NOMO-1 treated with DMSO at 0.1 percent for 48 hours (cell line): Measurements from ENCODE around the gene BCR.

ENCODE experiments used
- DNase-seq: peaks from one replicate; lab custom pipeline; 2025; ENCODE audit not compliant: unreplicated experiment; lab: John Stamatoyannopoulos, UW

The BCR gene

DNA sequence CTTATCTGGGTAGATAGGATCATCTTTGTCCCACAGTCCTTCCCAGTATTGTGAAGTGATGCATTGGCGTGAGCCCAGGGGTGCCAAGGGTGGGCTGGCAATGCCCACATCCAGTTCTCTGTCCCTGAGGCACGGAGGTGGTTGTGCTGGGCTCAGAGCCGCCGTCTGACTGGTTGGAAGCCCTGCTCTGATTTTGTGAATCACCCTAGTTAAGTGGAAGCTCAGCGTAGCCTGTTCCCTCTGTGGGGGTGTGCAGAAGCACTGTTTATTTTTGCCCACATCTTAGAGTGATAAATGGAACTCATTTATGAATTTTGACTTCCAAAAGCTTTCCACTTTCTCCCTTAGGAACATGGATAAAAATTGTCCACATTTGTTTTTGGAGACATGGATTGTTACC is 13.6 kb downstream of the BCR start:
- no peak for DNase-seq

DNA sequence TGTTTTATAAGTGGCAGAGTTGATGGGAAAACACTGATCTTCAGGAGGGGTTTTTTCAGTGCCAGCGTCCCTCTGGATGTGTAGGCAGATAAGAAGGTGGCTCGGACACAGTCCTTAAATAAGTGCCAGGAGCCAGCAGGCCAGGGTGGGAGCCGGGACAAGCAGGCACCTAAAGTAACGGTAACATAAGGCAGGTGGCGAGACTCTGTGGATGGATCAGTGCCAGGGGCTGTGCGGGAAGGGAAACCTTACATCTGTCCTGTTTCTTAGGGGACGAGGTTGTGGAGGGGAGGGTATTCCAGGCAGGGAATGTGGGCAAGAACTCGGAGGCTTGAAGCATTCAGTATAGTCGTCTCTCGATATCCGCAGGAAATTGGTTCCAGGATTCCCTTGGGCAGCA is 15.9 kb downstream of the BCR start:
- no peak for DNase-seq

DNA sequence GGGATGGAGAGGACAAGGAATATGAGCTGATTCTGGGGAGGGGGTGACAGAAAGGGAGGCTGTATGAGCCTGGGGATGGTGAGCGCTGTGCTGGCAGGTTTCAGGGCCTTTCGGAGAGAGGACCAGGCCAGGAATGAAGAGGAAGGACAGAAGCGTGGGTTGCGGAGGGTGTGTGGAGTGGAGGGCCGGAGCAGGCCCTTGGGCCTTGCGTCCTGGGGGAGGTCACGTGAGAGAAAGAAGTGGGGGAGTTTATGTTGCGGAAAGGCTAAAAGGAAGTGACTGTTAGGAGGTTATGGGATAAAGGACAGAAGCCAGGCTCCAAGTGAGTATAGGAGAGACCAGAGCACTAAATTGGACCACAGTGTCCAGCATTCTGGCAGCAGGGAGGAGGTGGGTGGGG is 17.5 kb downstream of the BCR start:
- no peak for DNase-seq

DNA sequence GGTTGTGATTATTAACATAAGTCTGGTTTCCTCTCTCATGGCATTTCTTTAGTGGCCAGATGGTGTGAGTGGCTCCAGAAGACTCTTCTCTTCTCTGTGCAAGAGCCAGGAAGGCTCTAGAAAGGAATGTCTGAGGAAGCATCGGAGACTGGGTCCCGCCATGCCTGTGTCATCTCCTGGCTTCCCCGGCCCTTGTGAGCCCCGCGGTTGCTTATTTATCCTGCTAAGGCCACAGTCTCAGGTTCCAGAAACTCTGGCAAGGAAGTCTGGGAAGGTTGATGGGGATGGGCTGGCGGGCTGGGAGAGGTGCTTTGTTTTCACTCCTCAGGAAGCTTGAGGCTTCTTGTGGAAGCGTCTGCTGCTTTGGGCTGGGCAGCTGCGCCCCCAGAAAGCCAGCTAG is 18.9 kb downstream of the BCR start:
- no peak for DNase-seq

DNA sequence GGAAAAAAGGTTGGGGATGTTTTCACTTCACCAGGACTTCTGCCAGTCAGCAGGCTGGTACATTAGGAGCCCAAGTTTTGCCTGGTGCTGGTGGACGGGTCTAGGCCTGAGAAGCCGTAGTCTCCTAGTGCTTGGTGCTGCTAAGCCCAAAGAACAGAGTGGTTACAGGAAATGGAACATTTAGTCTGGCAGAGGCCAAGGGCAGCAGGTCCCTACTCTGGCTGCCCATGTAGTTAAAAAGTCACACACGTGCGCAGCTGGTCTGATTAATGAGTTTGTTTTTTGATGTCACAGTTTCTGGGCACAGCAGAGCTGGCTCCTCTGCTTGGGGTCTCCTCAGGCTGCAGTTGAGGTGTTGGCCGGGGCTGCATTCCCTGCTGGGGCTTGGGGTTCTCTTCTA is 20.6 kb downstream of the BCR start:
- no peak for DNase-seq

DNA sequence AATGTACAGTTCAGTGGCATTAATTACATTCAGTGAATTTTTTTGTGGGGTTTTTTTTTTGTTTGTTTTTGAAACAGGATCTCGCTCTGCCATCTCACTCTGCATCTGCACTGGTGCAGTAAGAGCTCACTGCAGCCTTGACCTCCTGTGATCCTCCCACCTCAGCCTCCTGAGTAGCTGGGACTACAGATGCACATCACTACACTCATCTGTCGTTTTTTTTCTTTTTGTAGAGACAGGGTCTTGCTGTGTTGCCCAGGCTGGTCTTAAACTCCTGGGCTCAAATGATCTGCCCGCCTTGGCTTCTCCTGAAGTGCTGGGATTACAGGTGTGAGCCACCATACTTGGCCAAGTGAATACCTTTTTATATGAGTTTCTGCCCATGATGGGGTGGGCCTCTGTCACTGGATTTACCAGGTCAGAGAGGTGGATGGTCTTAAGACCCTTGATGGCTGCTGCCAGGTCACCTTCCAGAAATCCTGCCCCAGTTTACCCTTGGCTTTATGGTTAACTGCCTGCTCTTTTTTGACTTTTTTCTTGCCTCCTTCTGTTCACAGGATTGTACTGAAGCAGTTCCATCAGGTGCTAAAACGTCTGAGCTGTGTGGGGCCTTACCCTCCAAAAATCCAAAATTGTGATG is 22.6 kb downstream of the BCR start:
- DNase-seq, result no peak

DNA sequence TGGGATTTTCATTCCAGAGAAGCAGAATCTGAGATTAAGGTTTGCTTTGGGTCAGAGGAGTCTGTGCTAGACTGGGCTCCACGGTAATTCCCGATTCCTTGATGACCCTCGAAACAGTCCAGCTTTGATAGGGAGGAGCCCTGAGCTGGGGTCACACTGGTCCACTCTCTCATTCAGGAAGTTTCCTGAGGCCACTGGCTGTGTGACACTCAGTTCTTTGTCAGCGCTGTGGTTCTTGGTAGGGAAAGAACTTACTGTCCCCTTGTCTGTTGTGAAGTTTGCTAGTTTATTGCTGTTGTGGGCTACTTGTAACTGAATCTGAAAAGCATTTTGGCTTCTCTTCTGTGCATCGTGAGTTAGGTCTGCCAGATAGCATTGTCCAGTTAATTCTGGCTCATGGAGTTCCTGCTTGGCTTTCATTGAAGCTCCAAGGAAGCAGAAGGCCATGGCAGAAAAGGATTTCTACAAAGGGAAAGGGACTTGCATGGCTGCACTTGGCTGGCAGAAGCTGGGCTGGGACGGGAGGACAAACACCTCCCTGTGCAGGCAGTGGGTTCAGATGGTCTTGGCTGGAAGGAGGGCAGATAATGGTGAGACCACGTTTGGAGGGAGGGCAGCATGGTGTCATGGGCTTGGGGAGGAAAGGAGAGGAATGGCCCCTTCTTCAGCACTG is 23.3 kb downstream of the BCR start:
- no peak for DNase-seq

DNA sequence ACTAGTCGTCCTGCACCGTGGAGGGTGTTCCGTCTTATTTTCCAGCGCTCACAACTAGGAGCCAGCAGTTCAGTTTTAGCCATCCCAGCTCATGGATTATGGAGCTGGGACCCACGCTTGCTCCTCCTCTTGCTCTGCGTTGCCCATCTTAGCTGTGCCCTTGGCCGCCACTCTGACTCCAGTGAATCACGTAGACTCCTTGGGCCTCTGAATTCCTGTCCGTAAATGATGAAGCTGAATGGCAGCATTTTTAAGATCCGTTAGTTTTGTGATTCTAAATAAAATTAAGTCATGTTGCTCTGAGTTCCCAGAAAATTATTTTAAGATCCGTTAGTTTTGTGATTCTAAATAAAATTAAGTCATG is 23.8 kb downstream of the BCR start:
- DNase-seq, result no peak

DNA sequence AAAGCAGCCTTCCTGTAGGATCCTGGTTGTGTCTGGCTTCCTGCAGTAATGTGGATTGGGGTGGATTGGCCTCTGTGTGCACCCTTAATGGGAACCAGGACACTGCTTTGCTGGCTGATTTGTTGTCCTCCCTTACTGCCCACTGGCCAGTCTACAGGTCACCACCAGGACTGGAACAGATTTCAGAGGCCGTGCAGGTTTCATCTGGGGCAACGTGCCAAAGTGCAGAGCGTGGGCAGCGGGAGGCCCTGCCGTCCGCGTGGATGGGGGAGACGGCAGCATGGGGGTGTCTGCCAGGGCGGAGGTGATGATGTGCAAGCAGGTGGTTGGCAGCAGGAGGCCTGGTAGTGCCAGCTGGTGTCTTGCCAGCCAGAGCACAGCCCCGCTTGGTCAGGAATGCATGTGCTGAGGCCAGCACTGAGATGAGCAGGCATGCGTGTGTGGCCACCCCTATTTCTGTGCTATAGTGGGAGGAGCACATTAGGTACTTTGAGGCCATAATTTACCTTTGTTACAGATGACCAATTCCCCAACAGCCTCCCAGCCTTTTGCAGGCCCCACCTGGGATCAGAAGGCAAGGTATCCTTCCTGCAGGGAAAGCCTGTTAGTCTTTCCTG is 24.3 kb downstream of the BCR start:
- no peak for DNase-seq

DNA sequence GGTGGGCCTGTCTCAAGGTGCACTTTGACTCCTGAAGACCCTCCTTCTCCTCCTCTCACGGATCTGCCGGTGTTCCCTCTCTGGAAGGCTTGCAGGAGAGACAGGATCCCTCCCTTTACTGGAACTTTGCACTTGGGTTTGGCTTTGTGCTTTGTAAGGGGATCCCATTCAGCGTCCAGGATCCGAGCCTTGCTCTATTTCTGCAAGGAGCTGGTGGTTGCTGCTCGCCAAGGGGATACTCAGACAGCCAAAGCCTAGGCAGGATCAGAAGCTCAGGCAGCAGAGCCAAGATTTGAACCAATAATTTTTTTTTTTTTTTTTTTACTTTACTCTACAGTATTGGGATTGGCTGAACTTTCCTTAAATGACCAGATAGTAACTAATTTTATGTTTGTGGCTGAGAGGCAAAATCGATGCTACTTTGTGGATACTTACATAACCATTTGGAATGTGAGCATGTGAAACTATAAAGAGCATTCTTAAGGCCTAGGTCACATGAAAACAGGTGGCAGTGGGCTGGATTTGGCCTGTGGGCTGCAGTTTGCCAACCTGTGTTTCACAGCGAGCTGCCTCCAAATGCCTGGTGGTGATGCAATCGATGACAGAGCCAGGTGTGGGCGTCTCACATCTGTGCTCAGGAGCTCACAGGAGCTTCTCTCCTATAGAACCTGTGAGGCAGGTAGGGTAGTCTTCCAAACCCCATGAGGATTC is 25.2 kb downstream of the BCR start:
- no peak for DNase-seq

DNA sequence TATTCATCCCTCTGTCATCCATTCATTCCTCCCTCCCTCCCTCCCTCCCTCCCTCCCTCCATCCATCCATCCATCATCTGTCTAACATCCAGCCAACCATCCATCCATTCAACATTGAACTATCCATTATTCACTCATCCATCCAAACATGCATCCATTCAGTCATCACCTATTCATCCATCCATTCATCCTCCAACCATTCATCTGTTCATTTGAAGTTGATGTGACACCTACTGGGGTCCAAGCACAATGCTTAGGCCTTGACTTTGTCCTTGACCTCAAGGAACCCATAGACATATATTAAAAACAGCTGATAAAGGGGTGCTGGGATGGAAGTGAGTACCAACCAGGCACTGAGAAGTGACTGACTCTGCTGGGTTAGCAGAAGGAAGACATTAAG is 26.6 kb downstream of the BCR start:
- no peak for DNase-seq

DNA sequence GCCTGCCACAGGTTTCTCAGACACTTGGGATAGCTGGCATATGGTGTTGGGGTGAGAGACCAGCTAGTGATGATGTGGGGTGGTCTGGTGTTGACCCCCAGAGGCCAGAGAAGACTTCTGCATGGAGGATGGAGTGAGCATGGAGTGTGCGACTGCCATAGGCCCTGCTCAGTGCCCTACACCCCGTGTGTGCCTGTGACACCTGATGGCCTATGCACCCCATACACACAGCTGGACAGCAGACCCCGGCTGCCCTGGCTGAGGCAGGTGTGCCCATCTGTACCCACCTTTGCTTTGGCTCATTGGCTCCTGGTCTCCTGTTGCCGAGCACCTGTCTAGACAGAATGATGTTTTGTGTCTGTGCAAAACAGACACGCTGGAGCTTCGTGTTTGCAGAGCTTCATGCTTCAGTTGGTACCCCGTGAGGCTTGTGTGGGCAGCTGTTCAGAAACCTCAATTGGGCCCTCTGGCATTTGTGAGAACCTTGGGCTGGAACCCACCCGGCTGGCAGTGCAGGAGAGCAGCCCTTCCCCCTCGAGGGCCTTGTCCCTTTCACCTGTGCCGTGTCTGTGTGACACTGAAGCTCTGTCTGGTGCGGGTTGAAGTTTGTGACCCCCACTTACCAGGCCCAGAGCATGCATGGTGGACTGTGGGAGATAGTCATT is 27.6 kb downstream of the BCR start:
- no peak for DNase-seq

DNA sequence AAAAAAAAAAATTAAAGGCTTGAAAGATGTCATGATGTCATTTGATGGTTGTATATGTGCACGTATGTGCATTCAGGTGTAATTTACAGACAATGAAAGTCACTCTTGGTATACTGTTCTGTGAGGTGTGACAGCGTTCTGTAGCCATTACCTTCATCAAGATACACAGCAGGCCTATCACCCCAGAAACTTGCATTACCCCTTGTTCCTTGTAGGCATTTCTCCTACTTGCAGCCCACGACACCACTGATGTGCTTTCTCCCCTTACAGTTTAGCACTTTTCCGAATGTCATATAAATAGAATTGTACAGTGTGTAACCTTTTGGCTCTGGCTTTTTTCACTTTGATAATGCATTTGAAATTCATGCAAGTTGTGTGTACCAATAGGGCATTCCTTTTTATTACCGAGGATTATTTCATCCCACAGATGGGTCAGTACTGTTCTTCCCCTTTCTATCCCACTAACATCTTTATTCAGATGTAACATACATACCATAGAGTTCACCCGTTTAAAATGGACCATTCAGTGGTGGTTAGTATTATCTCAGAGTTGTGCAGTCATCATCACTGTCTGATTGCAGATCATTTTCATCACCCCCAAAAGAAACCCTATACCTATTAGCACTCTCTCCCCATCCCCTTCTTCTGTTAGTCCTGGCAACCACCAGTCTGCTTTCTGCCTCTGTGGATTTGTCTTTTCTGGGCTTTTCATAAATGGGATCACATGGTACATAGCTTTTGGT is 30.3 kb downstream of the BCR start:
- no peak for DNase-seq

DNA sequence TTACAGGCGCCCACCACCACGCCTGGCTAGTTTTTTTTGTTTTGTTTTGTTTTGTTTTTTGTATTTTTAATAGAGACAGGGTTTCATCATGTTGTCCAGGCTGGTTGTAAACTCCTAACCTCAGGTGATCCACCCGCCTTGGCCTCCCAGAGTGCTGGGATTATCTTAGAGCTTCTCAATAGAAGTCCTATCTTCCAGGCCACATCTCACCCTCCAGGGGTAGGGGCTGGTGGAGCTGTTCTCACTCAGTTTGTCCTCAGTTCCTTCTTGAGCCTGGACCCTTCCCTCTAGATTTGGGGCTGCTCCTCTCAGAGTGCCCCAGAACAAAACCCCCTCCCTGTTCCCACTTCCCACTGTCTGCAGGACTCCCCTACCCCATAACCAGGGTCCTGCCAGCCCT is 31.3 kb downstream of the BCR start:
- DNase-seq, result no peak

DNA sequence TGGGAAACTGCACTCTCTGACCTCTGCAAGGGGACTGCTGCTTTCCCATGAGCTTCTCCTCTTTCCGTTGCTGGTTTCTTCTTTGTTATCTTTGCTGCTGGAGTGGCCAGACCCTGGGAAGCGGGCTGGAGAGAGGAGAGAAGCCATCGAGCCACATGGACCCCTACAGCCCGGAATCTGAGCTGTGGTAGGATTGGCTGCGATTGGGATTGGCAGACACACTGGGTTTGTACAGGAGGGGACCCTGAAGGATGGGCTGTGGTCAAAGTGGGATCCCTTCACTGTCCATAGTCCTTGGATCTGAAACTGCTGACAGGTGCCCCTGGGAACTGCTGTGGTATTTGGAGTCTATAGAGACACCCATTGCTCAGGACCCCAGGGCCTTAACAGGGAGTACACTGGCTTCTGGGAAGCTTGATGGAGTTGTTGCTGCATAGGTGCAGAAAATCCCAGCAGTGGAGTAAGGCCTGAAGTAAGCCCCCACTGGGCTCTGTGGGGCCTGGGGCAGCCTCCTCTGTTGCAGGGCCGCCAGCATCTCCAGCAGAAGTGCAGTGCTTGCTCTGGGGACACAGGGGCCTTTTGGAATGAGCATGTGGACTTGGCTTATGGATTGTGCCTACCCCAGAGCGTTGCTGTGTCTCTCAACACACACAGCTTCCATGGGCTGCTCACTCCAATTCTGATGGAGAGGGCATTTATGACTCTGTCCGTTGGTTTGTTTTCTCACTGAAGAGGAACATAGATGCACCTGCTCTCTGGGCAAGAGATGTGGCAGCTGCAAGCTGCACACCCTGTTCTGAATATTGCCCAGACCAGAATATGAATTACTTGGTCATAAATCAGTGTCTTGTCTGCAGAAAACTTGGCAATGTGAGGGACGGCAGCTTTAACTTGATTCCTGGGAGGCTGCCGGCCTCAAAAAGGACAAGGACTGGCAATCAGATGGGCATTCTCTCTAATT is 32.0 kb downstream of the BCR start:
- no peak for DNase-seq

DNA sequence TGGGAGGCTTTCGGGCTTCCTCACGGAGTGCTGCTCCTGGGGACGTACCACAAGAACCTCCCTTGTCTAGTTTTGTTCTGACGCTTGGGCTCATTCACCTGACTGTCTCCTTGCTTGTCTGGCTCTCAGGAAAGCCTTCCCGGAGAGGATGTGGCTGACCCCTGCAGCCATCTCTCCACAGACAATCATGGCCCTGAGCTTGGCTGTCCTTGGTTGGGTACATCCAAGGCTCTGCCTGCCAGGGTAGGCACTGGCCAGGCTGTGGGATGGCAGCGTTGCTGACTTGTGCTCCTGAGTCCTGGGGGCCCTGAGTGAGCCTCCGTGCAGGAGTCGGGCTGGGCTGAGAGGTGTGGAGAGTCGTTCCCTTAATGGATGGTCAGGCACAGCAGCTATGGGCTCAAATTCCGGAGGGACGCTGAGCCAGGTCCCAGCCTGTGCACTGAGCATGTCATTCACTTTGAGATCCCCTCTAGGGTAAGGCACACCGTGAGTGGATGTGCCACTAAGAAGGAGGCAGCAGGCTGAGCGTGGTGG is 32.8 kb downstream of the BCR start:
- DNase-seq, result no peak

DNA sequence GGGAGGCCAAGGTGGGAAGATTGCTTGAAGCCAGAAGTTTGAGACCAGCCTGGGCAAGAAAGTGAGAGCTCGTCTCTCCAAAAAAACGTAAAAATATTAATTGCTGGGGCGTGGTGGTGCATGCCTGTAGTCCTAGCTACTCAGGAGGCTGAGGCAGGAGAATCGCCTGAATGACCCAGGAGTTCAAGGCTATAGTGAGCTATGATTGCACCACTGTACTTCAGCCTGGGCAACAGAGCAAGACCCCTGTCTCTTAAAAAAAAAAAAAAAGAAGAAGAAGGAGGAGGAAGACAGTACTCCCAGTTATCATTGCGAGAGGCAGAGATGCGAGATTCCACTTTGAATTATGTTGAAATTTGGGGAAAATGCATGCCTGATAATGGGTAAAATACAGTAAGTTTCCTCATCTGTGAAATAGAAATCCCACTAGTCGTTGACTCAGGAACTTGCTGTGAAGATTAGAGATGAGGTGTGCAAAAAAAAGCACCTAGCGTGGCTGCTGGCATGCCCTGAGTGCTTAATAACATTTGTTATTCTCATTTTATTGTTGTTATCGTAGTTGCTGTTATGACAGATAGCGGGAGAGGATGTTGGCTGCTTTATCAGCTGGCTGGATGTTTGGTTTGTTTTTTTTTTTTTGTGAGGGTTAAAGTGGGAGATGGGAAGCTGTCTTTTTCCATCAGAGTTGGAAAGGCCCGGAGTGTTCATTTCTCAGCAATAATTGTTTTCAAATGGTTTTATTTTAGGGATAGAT is 33.4 kb downstream of the BCR start:
- DNase-seq, result no peak

DNA sequence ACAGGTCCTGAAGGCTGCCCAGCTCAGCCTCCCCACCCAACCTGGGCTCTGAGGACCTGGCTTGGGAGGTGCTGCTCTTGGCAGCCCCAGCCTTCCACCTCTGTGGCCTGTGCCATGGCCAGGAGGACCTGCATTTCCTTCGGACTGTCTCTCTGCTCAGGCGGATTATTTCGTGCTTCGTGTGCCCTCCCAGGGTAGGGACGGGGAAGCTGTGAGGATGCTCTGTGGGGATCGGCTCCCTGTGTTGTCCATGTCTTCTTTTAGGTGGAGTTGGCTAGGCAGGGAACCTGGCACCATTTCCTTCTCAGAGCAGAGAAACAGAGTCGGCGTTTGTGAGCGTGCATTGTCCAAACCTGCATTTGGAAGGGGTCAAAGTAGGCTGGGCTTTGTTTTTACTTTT is 34.1 kb downstream of the BCR start:
- DNase-seq, result no peak
